Activated CD8-positive, alpha-beta memory T cell treated with anti-CD3 and anti-CD28 coated beads for 36 hours (primary cell): ENCODE measurements around the gene ZNF185. TPM values are rescaled to one million over a fixed set of nuclear protein-coding genes. Genes with fewer than 3 reads are reported as not detected.
"Not testable (repeated sequence)": the region's sequence is repeated elsewhere in the genome, so short reads cannot be mapped to it uniquely, and the experiment has no call there.

Experiments
- CTCF ChIA-PET: fragments of 350-600 bp; sonication (Branson Sonifier 250); formaldehyde crosslinking; loops from one replicate; lab custom pipeline; 2021; ENCODE audit warnings: antibody characterized with exemption; lab: Charles Lee
- POLR2A ChIA-PET: fragments of 350-600 bp; sonication (Branson Sonifier 250); formaldehyde crosslinking; loops from one replicate; lab custom pipeline; 2021; ENCODE audit warnings: antibody characterized with exemption; lab: Charles Lee
- total RNA-seq, 2 experiments: library from RNA; stranded (reverse); gene quantifications; one replicate each; pipeline ENCODE4 v1.2.3, GENCODE V29; 2021

ZNF185 gene
- total RNA-seq, 2 experiments from 2014 or later = 0.75 to 0.95 TPM

DNA sequence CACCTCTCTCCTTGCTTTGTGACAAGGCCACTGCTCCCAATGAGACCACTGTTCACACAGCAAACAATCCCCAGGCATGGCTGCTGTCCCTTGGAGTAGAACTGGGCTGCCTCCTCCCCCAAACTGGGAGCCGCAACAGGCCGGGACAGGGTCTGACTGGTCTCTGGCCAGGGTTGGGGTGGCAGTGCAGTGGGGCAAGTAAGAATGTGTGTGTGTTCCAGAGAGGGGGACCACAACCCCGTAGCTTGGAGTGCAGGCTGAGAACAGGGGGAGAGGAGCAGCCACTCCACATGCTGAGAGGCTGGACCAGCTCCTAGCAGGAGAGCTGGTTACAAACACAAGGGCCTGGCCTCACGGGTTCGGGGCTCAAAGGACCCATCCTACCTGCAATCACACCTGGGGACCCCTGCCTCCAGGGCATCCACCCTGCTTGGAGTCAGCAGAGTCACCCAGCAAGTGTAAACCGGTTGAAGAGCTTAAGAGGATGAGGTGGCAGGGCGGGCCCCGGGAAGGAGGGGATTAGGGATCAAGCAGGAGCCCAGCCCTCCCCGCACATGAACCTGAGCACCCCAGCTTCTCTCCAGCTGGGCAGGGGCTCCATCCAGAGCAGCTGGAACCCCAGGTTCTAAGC lies 3.8 kb upstream of the ZNF185 start:
- ChIA-PET POLR2A (no interaction called here), CTCF (no interaction called here)

DNA sequence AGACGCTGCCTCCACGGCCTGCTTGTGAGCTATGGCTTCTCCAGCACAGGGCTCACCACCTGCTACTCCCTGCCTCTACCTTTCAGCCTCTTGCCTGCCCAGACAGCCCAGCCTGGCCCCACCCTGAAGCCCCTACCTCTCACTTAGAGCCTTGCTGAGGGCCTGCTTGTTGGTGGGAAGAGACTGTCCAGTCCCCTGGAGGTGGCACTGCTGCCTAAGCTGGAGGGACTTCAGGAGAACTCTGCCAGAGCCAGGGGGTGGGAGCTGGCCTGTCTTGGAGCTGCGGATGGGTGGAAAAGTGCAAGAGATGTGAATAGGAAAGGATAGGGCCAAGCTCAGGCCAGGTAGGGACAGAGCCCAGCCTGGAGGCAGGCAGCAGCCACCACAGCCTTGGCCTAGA lies 2.7 kb upstream of the ZNF185 start:
- ChIA-PET POLR2A (no interaction called here), CTCF (no interaction called here)

DNA sequence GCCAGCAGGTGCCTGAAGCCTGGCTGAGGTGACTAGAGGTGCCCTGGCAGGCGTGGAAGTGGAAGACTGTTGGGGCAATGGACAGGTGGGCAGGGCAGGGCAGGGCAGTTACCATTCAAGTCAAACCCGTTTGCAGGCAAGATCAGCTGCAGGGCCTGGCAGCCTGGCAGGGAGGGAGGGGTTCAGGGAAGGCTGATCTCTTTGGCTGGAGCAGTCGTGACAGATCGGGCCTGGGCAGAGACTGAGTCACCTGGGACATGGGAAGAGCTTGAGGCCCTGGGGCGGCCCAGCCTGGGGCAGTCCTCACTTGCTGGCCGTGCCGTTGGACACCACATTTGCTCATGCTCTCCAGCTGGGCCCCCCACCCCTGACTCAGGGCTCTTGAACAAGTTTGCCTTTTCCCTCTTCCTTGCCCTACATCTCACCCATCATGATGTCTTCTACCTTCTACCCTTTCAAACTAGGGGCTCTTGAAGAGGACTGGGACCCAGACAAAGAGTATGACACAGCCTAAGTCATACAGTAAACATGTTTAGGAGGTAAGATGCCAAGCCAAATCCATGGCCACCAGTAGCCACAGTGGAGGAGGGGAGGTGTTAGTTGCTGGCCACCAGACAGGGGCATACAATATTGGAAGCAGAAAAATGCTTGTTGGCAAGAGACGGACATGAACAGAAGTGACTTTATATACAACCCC lies 2.0 kb upstream of the ZNF185 start:
- POLR2A ChIA-PET = no interaction called here
- CTCF ChIA-PET = no interaction called here

DNA sequence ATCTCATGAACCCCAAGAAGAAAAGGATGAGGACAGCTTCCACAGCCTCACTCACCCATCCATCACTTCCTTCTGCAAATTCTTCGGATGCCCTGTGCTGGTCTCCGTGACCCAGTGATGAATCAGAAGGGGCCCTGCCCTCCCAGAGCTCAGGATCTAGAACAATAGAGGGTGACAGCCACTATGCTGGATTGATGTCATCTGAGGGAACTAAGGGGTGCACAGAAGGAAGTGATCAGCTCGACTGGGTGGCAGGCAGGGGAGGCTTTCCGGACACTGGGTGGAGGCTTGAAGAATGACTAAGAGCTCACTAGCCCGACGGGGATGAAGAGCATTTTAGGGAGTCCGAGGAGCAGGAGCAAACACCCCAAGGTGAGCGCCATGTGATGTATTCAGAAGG lies 1.4 kb upstream of the ZNF185 start:
- CTCF ChIA-PET = no interaction called here

GRCh38 chrX:152898442-152898841 lies 575 bp downstream of the ZNF185 start:
- ChIA-PET CTCF (no interaction called here), POLR2A (no interaction called here)

More for the DNA sequence above, 1.4 kb upstream of the ZNF185 start:
- POLR2A ChIA-PET = no interaction called here

GRCh38 chrX:152899111-152899873 lies 1.4 kb downstream of the ZNF185 start:
- ChIA-PET POLR2A (no interaction called here), CTCF (no interaction called here)

GRCh38 chrX:152899874-152900719 lies 2.2 kb downstream of the ZNF185 start:
- ChIA-PET CTCF (no interaction called here), POLR2A (no interaction called here)

GRCh38 chrX:152900937-152901445 lies 3.1 kb downstream of the ZNF185 start:
- ChIA-PET CTCF (no interaction called here), POLR2A (no interaction called here)

DNA sequence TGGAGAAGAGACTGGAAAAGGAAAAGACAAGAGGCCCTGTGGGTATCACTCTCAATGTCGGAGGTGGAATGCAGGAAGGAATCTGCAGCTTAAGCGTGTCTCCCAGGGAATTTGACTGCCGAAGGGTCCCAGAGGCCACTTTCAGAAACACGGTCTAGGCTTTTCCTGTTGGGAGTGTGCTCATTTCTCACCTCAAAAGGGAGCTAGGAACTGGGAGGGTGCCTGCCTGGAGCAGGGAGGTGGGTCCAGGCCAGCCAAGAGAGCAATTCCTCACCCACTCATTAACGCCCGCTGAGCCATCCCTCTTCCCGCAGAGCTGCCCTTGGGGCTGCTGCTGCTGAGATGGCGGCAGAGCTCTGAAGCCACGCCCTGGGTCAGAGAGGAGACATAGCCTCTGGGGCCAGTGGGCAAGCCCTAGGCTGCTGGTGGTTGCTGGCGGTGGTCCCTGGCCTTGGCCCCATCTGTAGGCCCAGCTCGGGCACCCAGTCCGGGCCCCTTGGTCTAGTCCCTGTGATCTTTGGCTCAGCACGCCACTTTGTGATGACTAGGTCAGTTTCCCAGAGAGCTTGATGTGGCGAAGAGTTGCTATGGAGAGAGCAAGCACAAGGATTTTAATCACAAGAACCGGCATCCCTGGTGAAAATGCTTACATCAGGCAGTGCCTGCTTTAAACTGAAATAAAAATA lies 4.1 kb downstream of the ZNF185 start:
- CTCF ChIA-PET = no interaction called here
- POLR2A ChIA-PET = no interaction called here

- ChIA-PET CTCF (no interaction called here), POLR2A (no interaction called here)
These were observed 4.6 kb downstream of the ZNF185 start for GRCh38 chrX:152902502-152902820.

DNA sequence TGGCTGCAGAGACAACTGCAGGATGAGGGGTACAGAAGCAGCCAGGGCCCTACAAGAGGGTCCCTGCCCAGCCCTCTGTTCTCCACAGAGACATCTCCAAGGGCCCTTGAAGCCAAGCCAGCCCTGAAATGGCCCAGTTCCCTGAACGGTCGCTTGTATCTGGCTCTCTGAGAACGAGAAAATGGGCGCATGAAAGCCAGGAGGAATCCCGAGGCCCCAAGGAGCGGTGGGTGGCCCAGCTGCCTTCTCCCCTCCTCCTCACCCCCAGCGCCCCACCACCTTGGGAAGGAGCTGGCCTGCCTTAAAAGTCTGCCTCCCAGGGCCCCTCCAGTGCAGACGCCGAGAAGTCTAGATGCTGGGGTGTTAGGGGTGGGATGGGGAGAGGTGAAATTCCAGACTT lies 5.7 kb downstream of the ZNF185 start:
- ChIA-PET POLR2A (no interaction called here), CTCF (no interaction called here)

DNA sequence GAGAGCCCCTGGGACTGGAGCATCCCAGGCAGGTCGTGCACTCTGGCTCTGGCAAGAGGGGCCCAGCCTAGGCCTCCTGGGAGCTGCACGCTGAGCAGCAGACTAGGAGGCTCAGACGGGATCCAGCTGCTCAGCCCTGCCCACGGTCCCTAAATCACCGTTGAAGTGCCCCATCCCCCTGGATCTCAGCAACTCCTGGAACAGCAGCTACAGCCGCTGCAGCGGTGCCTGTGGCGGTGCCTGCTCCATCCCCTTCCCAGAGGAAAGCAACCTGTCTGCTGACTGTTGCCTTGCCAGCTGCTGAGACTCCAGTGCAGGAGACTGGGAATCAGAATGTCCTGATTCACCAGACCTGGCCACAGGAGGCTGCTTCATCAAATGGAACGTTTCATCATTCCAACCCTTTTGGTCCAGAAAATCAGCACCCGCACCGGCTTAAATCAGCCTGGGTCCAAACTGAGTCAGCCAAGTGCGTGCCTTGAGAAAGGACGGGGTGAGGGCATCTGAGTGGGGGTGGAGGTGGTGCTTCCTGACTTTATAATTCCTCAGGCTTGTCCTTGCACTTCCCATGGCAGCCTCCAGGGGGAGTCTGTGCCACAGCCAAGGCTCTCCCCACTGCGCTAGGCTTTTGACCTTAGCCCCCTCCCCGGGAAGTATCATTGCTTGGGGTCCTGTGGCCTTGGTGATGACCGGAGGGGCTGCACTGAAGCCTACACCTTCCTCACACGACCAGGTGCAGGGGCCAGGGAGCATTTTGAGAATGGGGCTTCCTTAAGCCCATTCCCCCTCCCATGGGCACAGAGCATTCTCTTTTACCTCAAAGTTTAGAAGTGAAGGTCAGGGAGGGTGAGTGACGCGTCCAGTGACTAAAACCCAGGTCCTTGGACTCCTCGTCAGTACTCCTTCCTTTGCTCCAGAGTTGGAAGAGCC lies 6.5 kb downstream of the ZNF185 start:
- POLR2A ChIA-PET = no interaction called here
- CTCF ChIA-PET = no interaction called here

DNA sequence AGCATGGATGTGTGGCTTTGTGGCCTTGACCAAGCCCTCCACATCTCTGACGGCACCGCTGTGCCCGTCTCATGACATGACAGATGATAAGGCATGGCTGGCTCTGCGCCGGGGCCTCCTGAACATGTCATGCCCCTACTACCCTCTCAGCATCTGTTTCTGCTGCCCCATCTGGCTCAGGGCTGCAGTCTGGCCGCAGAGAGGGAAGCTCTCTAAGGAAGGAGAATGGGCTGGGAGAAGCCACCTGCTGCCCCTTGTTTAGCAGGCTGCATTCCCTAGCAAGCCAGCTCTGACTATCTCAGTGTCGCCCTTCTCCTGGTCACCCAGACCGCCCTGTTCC lies 7.2 kb downstream of the ZNF185 start:
- ChIA-PET CTCF (no interaction called here), POLR2A (no interaction called here)

GRCh38 chrX:152907084-152907651 lies 9.3 kb downstream of the ZNF185 start:
- ChIA-PET CTCF (no interaction called here), POLR2A (no interaction called here)

DNA sequence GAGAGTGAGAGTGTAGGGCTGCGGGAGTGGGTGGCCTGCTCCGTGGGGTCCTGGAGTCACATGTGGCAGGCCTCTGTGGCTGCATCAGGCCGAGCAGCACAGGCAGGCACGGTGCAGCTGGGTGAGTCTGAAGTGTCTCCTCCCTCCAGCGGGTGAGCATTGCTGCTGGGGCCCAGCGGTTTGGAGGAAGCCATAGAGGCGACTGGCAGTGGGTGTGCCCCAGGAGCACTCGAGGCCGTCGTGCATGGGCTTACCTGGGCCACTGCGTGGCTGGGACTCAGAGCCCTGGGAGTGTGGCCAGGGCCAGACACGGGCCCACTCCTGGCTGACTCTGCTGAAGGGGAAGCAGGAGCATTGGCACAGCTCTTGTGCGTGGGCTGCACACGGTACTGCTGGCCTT lies 10.6 kb downstream of the ZNF185 start:
- POLR2A ChIA-PET = no interaction called here

DNA sequence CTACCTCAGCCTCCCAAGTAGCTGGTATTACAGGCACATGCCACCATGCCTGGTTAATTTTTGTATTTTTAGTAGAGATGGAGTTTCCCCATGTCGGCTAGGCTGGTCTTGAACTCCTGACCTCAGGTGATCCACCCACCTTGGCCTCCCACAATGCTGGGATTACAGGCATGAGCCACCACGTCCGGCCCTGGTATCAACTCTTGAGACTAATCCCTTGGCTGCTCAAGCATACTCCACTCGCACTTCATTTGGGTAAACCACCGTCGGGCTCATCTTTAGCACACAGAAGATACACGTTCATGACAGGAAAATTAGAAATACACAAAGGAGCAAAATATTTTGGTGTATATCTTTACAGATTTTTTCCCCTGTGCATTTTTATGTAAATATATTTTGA lies 12.2 kb downstream of the ZNF185 start:
- CTCF ChIA-PET, POLR2A ChIA-PET: not testable (repeated sequence)

More for the DNA sequence above, 10.6 kb downstream of the ZNF185 start:
- CTCF ChIA-PET = no interaction called here

DNA sequence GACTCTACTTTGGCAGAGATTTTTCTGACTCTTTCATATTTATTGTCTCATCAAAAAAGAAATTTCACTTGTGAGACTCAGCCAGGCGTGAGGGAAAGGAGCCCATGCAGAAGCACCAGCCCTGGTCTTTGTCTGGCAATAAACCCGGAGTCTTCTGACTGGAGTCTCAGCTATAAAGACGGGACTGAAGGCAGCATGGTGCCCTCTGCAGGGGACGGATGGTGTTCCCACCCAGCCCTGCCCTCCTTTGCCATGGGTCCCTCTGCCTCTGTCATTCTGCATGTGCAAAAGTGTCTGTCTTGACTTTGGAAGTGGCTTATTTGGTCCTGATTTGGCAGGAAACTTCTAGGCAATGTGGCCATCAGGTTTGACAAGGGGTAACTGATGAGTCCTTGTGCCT lies 14.2 kb downstream of the ZNF185 start:
- CTCF ChIA-PET = no interaction called here
- POLR2A ChIA-PET = no interaction called here

DNA sequence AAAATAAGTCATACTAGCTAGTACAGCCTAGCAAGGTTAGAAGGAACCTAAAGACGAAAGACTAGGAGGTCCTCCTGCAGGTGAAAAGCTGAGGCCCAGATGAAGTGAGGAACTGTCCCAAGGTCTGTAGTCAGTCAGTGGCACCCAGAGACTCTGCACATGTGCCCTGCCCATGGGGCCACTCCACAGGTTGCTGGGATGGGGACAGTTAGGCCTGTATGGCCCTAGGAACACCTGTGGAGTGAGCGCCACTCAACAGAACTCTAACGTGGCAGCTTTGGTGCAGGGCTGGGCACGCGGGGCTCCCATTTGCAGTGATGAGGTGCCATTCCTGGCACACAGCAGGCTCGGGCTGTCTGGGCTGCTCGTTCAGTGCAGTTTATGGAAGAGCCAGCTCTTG lies 14.8 kb downstream of the ZNF185 start:
- CTCF ChIA-PET = no interaction called here
- POLR2A ChIA-PET = no interaction called here
